ENCODE results near the gene MYADML2. TPM values are rescaled to one million over a fixed set of nuclear protein-coding genes. Genes with fewer than 3 reads are reported as not detected.

The MYADML2 gene
- total RNA-seq, 1 experiment from 2014 or later, result 0.22 TPM

GRCh38 chr17:81920612-81921536 lies 26.2 kb downstream of the MYADML2 start:
- no peak overlapping the region for H2BK12ac ChIP-seq (ENCODE audit: insufficient read length, low read depth, low read length)
- H2BK20ac ChIP-seq (ENCODE audit: low read depth, low read length, poor library complexity, severe bottlenecking), result no peak overlapping the region
- peaks cover 38 to 42% of the 10 kb centered on the region in 2 experiments for H3K4me1 Mint-ChIP-seq
- TF ChIP-seq, protein P1, sequence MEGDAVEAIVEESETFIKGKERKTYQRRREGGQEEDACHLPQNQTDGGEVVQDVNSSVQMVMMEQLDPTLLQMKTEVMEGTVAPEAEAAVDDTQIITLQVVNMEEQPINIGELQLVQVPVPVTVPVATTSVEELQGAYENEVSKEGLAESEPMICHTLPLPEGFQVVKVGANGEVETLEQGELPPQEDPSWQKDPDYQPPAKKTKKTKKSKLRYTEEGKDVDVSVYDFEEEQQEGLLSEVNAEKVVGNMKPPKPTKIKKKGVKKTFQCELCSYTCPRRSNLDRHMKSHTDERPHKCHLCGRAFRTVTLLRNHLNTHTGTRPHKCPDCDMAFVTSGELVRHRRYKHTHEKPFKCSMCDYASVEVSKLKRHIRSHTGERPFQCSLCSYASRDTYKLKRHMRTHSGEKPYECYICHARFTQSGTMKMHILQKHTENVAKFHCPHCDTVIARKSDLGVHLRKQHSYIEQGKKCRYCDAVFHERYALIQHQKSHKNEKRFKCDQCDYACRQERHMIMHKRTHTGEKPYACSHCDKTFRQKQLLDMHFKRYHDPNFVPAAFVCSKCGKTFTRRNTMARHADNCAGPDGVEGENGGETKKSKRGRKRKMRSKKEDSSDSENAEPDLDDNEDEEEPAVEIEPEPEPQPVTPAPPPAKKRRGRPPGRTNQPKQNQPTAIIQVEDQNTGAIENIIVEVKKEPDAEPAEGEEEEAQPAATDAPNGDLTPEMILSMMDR (conservative IDR thresholded peaks at IDR 0.05), result no peak
- peaks cover 7% of the 10 kb centered on the region for H3K23me2 ChIP-seq (ENCODE audit: insufficient read length, low read depth, low read length, poor library complexity, severe bottlenecking)
- peaks cover 12 to 35% (median 30%) of the 10 kb centered on the region in 3 experiments; a peak in 6 of 7 replicates for H3K36me3 Mint-ChIP-seq (ENCODE audit: insufficient read depth in 1 of 3, low read depth in 3 of 3)
- H3K27me3 ChIP-seq (ENCODE audit: insufficient read depth, low read length), result no peaks in the 10 kb centered on the region
- peak overlapping the region; percentile 70 to 94 (median 79); a peak in 5 of 7 replicates for H3K27ac Mint-ChIP-seq
- no peak overlapping the region for H2AFZ ChIP-seq (ENCODE audit: low read length)
- no peak overlapping the region for H4K8ac ChIP-seq (replicated peaks; ENCODE audit: insufficient read length, low read depth, low read length)
- H3K56ac ChIP-seq (ENCODE audit: insufficient read length, low read depth, low read length), result no peak overlapping the region
- no peak overlapping the region for H2BK15ac ChIP-seq (ENCODE audit: low read depth, low read length)
- H3K79me1 ChIP-seq (ENCODE audit: insufficient read depth, low read depth, low read length, poor library complexity, severe bottlenecking), result peaks cover 5% of the 10 kb centered on the region
- no peak overlapping the region for H3K9ac ChIP-seq (ENCODE audit: extremely low read depth, insufficient read length, low read length)
- H3K27me3 Mint-ChIP-seq (ENCODE audit: low read depth), result no peaks in the 10 kb centered on the region
- H4K20me1 ChIP-seq (ENCODE audit: control insufficient read depth, insufficient read depth, insufficient read length), result no peaks in the 10 kb centered on the region
- no peak overlapping the region for H4K91ac ChIP-seq (ENCODE audit: insufficient read length, low read depth, low read length)
- no peak overlapping the region for H3K23ac ChIP-seq (ENCODE audit: insufficient read length, low read depth, low read length)
- no peak overlapping the region; a peak in 1 of 5 replicates for H3K4me3 Mint-ChIP-seq
- no peak overlapping the region for H2BK5ac ChIP-seq (ENCODE audit: insufficient read length, low read length)
- no peaks in the 10 kb centered on the region for H3K9me3 ChIP-seq (ENCODE audit: control insufficient read depth, low read depth, low read length)
- H3K9me3 Mint-ChIP-seq, result no peaks in the 10 kb centered on the region; a peak in 1 of 5 replicates
- no CpG with 5 or more reads among the region's 33 CpGs for WGBS (ENCODE audit: extremely low coverage, insufficient read length, low lambda C conversion rate)
- H3K4me1 ChIP-seq (ENCODE audit: insufficient read depth, low read length), result peaks cover 3% of the 10 kb centered on the region; the same call in 1 of the 2 replicates
- no peak overlapping the region for H3K27ac ChIP-seq (ENCODE audit: insufficient read length, low read depth, low read length)
- no peak for DNase-seq
- no peak overlapping the region for H4K5ac ChIP-seq (ENCODE audit: insufficient read length, low read depth, low read length)
- no peak overlapping the region for H2AK5ac ChIP-seq (ENCODE audit: insufficient read length, low read length)
- H3K79me2 ChIP-seq (ENCODE audit: insufficient read depth, low read length), result peaks cover 17% of the 10 kb centered on the region; the same call in 1 of the 2 replicates
- no peak overlapping the region for H2BK120ac ChIP-seq (ENCODE audit: low read depth, low read length, poor library complexity, severe bottlenecking)
- no peak overlapping the region for H3K18ac ChIP-seq (ENCODE audit: insufficient read length, low read depth, low read length)
- no peak overlapping the region for H3K4me2 ChIP-seq (ENCODE audit: insufficient read depth, insufficient read length, low read length)
- no peak overlapping the region for H3K4ac ChIP-seq (ENCODE audit: low read depth, low read length)
- no peak overlapping the region for H3K14ac ChIP-seq (ENCODE audit: insufficient read depth, low read length)
- H3T11ph ChIP-seq (ENCODE audit: low read length), result no peak overlapping the region

Data from H9 (cell line).